Measurements from ENCODE around the gene SEL1L.
"Not testable (repeated sequence)": the region's sequence is repeated elsewhere in the genome, so short reads cannot be mapped to it uniquely, and the experiment has no call there.

Gene SEL1L

GRCh38 chr14:81435048-81435390 is 98.6 kb downstream of the SEL1L start:
- no peaks in the 10 kb centered on the region for H3K9me3 ChIP-seq (ENCODE audit: control insufficient read depth in 1 of 2, low read length in 2 of 2)
- peaks cover 7 to 20% of the 10 kb centered on the region in 2 donors for H3K4me1 ChIP-seq (ENCODE audit: control insufficient read depth in 1 of 2, insufficient read depth in 2 of 2, low read length in 2 of 2)
- H3K27ac ChIP-seq (ENCODE audit: low read depth, low read length): no peak overlapping the region
- no peaks in the 10 kb centered on the region for H3K36me3 ChIP-seq (ENCODE audit: control insufficient read depth in 1 of 2, insufficient read depth in 2 of 2, low read length in 2 of 2)
- H3K27me3 ChIP-seq (ENCODE audit: control insufficient read depth in 1 of 2, insufficient read depth in 2 of 2, low read length in 2 of 2): peaks cover 11 to 20% of the 10 kb centered on the region in 2 donors
- peak overlapping the region in 1 of 2 donors; percentile 26 for H3K9ac ChIP-seq (ENCODE audit: low read depth in 1 of 2, low read length in 2 of 2)
- peak overlapping the region; percentile 69 to 70 for H3K4me3 ChIP-seq (ENCODE audit: low read depth in 1 of 2, low read length in 2 of 2)

GRCh38 chr14:81434230-81434629 is 99.4 kb downstream of the SEL1L start:
- H3K36me3 ChIP-seq (ENCODE audit: control insufficient read depth in 1 of 2, insufficient read depth in 2 of 2, low read length in 2 of 2): no peaks in the 10 kb centered on the region
- no peak overlapping the region for H3K9ac ChIP-seq (ENCODE audit: low read depth in 1 of 2, low read length in 2 of 2)
- no peak overlapping the region for H3K27ac ChIP-seq (ENCODE audit: low read depth, low read length)
- no peak overlapping the region for H3K4me3 ChIP-seq (ENCODE audit: low read depth in 1 of 2, low read length in 2 of 2)
- H3K9me3 ChIP-seq (ENCODE audit: control insufficient read depth in 1 of 2, low read length in 2 of 2): no peaks in the 10 kb centered on the region
- peaks cover 11 to 20% of the 10 kb centered on the region in 2 donors for H3K27me3 ChIP-seq (ENCODE audit: control insufficient read depth in 1 of 2, insufficient read depth in 2 of 2, low read length in 2 of 2)
- H3K4me1 ChIP-seq (ENCODE audit: control insufficient read depth in 1 of 2, insufficient read depth in 2 of 2, low read length in 2 of 2): peaks cover 7 to 20% of the 10 kb centered on the region in 2 donors

- no peaks in the 10 kb centered on the region for H3K9me3 ChIP-seq (ENCODE audit: control insufficient read depth in 1 of 2, low read length in 2 of 2)
- H3K36me3 ChIP-seq (ENCODE audit: control insufficient read depth in 1 of 2, insufficient read depth in 2 of 2, low read length in 2 of 2): no peaks in the 10 kb centered on the region
- no peak overlapping the region for H3K27ac ChIP-seq (ENCODE audit: low read depth, low read length)
- no peak overlapping the region for H3K9ac ChIP-seq (ENCODE audit: low read depth in 1 of 2, low read length in 2 of 2)
- peaks cover 7 to 20% of the 10 kb centered on the region in 2 donors for H3K4me1 ChIP-seq (ENCODE audit: control insufficient read depth in 1 of 2, insufficient read depth in 2 of 2, low read length in 2 of 2)
- H3K27me3 ChIP-seq (ENCODE audit: control insufficient read depth in 1 of 2, insufficient read depth in 2 of 2, low read length in 2 of 2): peaks cover 11% of the 10 kb centered on the region in 2 donors
- no peak overlapping the region for H3K4me3 ChIP-seq (ENCODE audit: low read depth in 1 of 2, low read length in 2 of 2)
Observed at GRCh38 chr14:81433378-81433777, 100.3 kb downstream of the SEL1L start.

DNA sequence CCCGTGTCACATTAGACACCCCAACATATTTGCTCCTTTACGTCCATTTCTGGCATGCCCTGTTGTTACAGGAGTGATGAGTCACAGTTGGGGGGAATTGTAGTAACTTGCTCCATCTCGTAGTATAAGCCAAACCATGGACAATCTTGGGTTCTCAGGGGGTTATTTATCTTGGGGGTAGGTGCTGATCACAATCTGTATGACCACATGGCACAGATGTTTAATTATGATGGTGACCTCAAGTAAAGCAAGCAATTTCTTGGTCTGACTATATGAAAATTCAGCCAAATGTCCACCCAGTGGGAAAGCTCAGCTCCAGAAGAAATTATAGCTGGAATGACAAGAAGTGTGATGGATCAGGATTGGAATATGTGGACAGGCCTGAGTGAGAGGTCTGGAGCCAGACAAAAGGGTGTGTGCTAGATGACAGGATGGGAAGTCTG is 101.4 kb downstream of the SEL1L start:
- H3K27me3 ChIP-seq (ENCODE audit: control insufficient read depth in 1 of 2, insufficient read depth in 2 of 2, low read length in 2 of 2): peaks cover 10 to 11% of the 10 kb centered on the region in 2 donors
- no peak overlapping the region for H3K4me3 ChIP-seq (ENCODE audit: low read depth in 1 of 2, low read length in 2 of 2)
- no peak overlapping the region for H3K9ac ChIP-seq (ENCODE audit: low read depth in 1 of 2, low read length in 2 of 2)
- H3K9me3 ChIP-seq (ENCODE audit: control insufficient read depth in 1 of 2, low read length in 2 of 2): no peaks in the 10 kb centered on the region
- peaks cover 15 to 24% of the 10 kb centered on the region in 2 donors for H3K4me1 ChIP-seq (ENCODE audit: control insufficient read depth in 1 of 2, insufficient read depth in 2 of 2, low read length in 2 of 2)
- H3K27ac ChIP-seq (ENCODE audit: low read depth, low read length): no peak overlapping the region
- H3K36me3 ChIP-seq (ENCODE audit: control insufficient read depth in 1 of 2, insufficient read depth in 2 of 2, low read length in 2 of 2): no peaks in the 10 kb centered on the region

DNA sequence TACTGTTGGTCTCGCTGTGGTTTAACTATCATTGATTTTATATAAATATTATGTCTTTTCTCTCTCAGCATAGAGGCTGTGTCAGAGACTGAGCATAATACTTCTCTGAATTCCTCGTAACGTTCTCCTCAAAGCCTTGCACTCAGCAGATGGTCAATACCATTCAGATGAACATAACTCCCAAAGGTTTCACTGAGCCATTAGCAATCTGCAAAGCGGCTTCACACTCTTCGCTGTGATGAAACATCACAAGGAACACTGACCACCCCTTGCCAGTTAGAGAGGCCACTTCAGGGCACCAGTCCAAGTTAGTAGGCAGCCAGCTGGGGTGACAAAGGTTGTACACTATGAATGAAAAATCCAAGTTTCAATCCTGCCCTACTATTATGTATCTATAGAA is 103.4 kb downstream of the SEL1L start:
- Histone ChIP-seq H3K27ac (ENCODE audit: low read depth, low read length) (no peak overlapping the region), H3K9me3 (ENCODE audit: control insufficient read depth in 1 of 2, low read length in 2 of 2) (no peaks in the 10 kb centered on the region), H3K27me3 (ENCODE audit: control insufficient read depth in 1 of 2, insufficient read depth in 2 of 2, low read length in 2 of 2) (peaks cover 4 to 5% of the 10 kb centered on the region in 2 donors), H3K9ac (ENCODE audit: low read depth in 1 of 2, low read length in 2 of 2) (no peak overlapping the region), H3K36me3 (ENCODE audit: control insufficient read depth in 1 of 2, insufficient read depth in 2 of 2, low read length in 2 of 2) (no peaks in the 10 kb centered on the region), H3K4me1 (ENCODE audit: control insufficient read depth in 1 of 2, insufficient read depth in 2 of 2, low read length in 2 of 2) (peaks cover 9% of the 10 kb centered on the region in 2 donors), H3K4me3 (ENCODE audit: low read depth in 1 of 2, low read length in 2 of 2) (no peak overlapping the region)

DNA sequence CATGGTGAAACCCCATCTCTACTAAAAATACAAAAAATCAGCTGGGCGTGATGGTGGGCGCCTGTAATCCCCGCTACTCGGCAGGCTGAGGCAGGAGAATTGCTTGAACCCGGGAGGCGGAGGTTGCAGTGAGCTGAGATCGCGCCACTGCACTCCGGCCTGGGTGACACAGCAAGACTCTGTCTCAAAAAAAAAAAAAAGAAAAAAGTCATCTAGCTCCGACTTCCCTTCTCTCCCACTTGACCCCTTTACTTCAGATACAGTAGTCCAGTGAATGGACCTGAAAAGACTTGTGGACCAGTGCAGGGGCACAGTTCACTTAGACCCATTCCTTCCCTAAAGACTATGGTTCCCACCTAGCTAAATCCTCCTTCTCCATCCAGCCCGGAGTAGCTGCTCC is 103.9 kb downstream of the SEL1L start:
- H3K9ac ChIP-seq (ENCODE audit: low read depth in 1 of 2, low read length in 2 of 2); H3K27ac ChIP-seq (ENCODE audit: low read depth, low read length); H3K36me3 ChIP-seq (ENCODE audit: control insufficient read depth in 1 of 2, insufficient read depth in 2 of 2, low read length in 2 of 2); H3K9me3 ChIP-seq (ENCODE audit: control insufficient read depth in 1 of 2, low read length in 2 of 2); H3K27me3 ChIP-seq (ENCODE audit: control insufficient read depth in 1 of 2, insufficient read depth in 2 of 2, low read length in 2 of 2); H3K4me1 ChIP-seq (ENCODE audit: control insufficient read depth in 1 of 2, insufficient read depth in 2 of 2, low read length in 2 of 2); H3K4me3 ChIP-seq (ENCODE audit: low read depth in 1 of 2, low read length in 2 of 2): not testable (repeated sequence)

DNA sequence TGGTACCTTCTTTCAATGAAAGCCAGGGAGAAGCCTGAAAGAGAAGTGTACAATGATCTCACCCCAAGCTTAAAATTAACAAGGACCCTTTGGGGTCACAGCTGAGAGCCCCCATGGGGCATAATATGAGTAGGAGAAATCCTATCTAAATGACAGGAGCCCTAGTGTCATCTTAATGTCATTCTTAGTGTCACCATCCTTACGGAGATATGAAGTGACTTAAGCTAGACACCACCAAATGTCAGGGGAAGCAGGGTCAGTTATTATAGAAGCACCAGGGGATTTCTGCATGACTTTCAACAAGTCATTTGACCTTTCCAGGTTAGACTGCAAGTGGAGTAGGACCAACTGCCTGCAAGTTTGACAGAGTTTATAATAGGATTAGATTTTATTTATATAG is 104.6 kb downstream of the SEL1L start:
- H3K4me3 ChIP-seq (ENCODE audit: low read depth in 1 of 2, low read length in 2 of 2): no peak overlapping the region
- no peaks in the 10 kb centered on the region for H3K36me3 ChIP-seq (ENCODE audit: control insufficient read depth in 1 of 2, insufficient read depth in 2 of 2, low read length in 2 of 2)
- no peak overlapping the region for H3K27ac ChIP-seq (ENCODE audit: low read depth, low read length)
- no peaks in the 10 kb centered on the region for H3K9me3 ChIP-seq (ENCODE audit: control insufficient read depth in 1 of 2, low read length in 2 of 2)
- no peak overlapping the region for H3K9ac ChIP-seq (ENCODE audit: low read depth in 1 of 2, low read length in 2 of 2)
- peaks cover 8% of the 10 kb centered on the region in 2 donors for H3K4me1 ChIP-seq (ENCODE audit: control insufficient read depth in 1 of 2, insufficient read depth in 2 of 2, low read length in 2 of 2)
- H3K27me3 ChIP-seq (ENCODE audit: control insufficient read depth in 1 of 2, insufficient read depth in 2 of 2, low read length in 2 of 2): peaks cover 0 to 4% of the 10 kb centered on the region in 2 donors

- H3K27ac ChIP-seq (ENCODE audit: low read depth, low read length): no peak overlapping the region
Observed at GRCh38 chr14:81427348-81428058, 106.2 kb downstream of the SEL1L start.

GRCh38 chr14:81423504-81423903 is 110.1 kb downstream of the SEL1L start:
- no peaks in the 10 kb centered on the region for H3K9me3 ChIP-seq (ENCODE audit: control insufficient read depth in 1 of 2, low read length in 2 of 2)
- peaks cover 8% of the 10 kb centered on the region in 2 donors for H3K4me1 ChIP-seq (ENCODE audit: control insufficient read depth in 1 of 2, insufficient read depth in 2 of 2, low read length in 2 of 2)
- no peaks in the 10 kb centered on the region for H3K36me3 ChIP-seq (ENCODE audit: control insufficient read depth in 1 of 2, insufficient read depth in 2 of 2, low read length in 2 of 2)
- no peak overlapping the region for H3K27ac ChIP-seq (ENCODE audit: low read depth, low read length)
- no peak overlapping the region for H3K4me3 ChIP-seq (ENCODE audit: low read depth in 1 of 2, low read length in 2 of 2)
- H3K27me3 ChIP-seq (ENCODE audit: control insufficient read depth in 1 of 2, insufficient read depth in 2 of 2, low read length in 2 of 2): no peaks in the 10 kb centered on the region
- H3K9ac ChIP-seq (ENCODE audit: low read depth in 1 of 2, low read length in 2 of 2): no peak overlapping the region

More at GRCh38 chr14:81427348-81428058, 106.2 kb downstream of the SEL1L start:
- Histone ChIP-seq H3K4me3 (ENCODE audit: low read depth in 1 of 2, low read length in 2 of 2) (peak overlapping the region in 1 of 2 donors; percentile 7), H3K36me3 (ENCODE audit: control insufficient read depth in 1 of 2, insufficient read depth in 2 of 2, low read length in 2 of 2) (no peaks in the 10 kb centered on the region), H3K4me1 (ENCODE audit: control insufficient read depth in 1 of 2, insufficient read depth in 2 of 2, low read length in 2 of 2) (peaks cover 8% of the 10 kb centered on the region in 2 donors), H3K9me3 (ENCODE audit: control insufficient read depth in 1 of 2, low read length in 2 of 2) (no peaks in the 10 kb centered on the region), H3K9ac (ENCODE audit: low read depth in 1 of 2, low read length in 2 of 2) (no peak overlapping the region), H3K27me3 (ENCODE audit: control insufficient read depth in 1 of 2, insufficient read depth in 2 of 2, low read length in 2 of 2) (no peaks in the 10 kb centered on the region)
